ENCODE data around the gene RNF217. TPM values are rescaled to one million over a fixed set of nuclear protein-coding genes. Genes with fewer than 3 reads are reported as not detected.

RNF217 gene
- total RNA-seq, 3 donors from 2014 or later (not counting 1 experiment from before 2014, with no cell fraction given): 3.3 to 9.5 (median 4.4) TPM

- Histone ChIP-seq H3K9me3 (ENCODE audit: control insufficient read depth, insufficient read depth, low read length) (no peaks in the 10 kb centered on the region), H3K36me3 (ENCODE audit: control insufficient read depth, insufficient read depth, low read length) (no peaks in the 10 kb centered on the region), H3K4me3 (ENCODE audit: low read length) (no peak overlapping the region), H3K4me1 (ENCODE audit: control insufficient read depth, insufficient read depth, low read length) (no peaks in the 10 kb centered on the region), H3K27ac (ENCODE audit: low read length) (no peak overlapping the region), H3K27me3 (ENCODE audit: control insufficient read depth, insufficient read depth, low read length) (no peaks in the 10 kb centered on the region)
- DNase-seq (no peak), ATAC-seq (no peak)
- intact Hi-C loops (cut with micrococcal nuclease): no loop called here
- no peak for TF ChIP-seq CTCF (IDR thresholded peaks at IDR 0.05)
- H3K9me3 Mint-ChIP-seq: no peaks in the 10 kb centered on the region
- no peaks in the 10 kb centered on the region for H3K36me3 Mint-ChIP-seq
- H3K27ac Mint-ChIP-seq: no peak overlapping the region
- H3K4me3 Mint-ChIP-seq: no peak overlapping the region
- 92% methylated on average over 4 of the region's 4 CpGs for WGBS (ENCODE audit: insufficient coverage)
- H3K27me3 Mint-ChIP-seq (ENCODE audit: low read depth in 2 of 2): peaks cover 0 to 5% of the 10 kb centered on the region in 2 donors
- H3K4me1 Mint-ChIP-seq: no peaks in the 10 kb centered on the region
Observed at GRCh38 chr6:124979294-124979678, 17.0 kb downstream of the RNF217 start.

GRCh38 chr6:124982669-124983068, 20.4 kb downstream of the RNF217 start:
- Mint-ChIP-seq H3K27ac (no peak overlapping the region), H3K27me3 (ENCODE audit: low read depth in 2 of 2) (peaks cover 0 to 5% of the 10 kb centered on the region in 2 donors), H3K4me3 (no peak overlapping the region), H3K9me3 (no peaks in the 10 kb centered on the region), H3K4me1 (peaks cover 0 to 7% of the 10 kb centered on the region in 2 donors), H3K36me3 (no peaks in the 10 kb centered on the region)
- H3K9me3 ChIP-seq (ENCODE audit: control insufficient read depth, insufficient read depth, low read length): no peaks in the 10 kb centered on the region
- intact Hi-C loops (cut with micrococcal nuclease): no loop called here
- H3K4me3 ChIP-seq (ENCODE audit: low read length): no peak overlapping the region
- H3K4me1 ChIP-seq (ENCODE audit: control insufficient read depth, insufficient read depth, low read length): no peaks in the 10 kb centered on the region
- H3K27ac ChIP-seq (ENCODE audit: low read length): no peak overlapping the region
- H3K27me3 ChIP-seq (ENCODE audit: control insufficient read depth, insufficient read depth, low read length): no peaks in the 10 kb centered on the region
- no peaks in the 10 kb centered on the region for H3K36me3 ChIP-seq (ENCODE audit: control insufficient read depth, insufficient read depth, low read length)
- TF ChIP-seq CTCF (IDR thresholded peaks at IDR 0.05): no peak
- no peak for DNase-seq
- no peak for ATAC-seq

GRCh38 chr6:124983383-124984083, 21.3 kb downstream of the RNF217 start:
- H3K4me1 Mint-ChIP-seq: peaks cover 0 to 7% of the 10 kb centered on the region in 2 donors

More at GRCh38 chr6:124983383-124984083, 21.3 kb downstream of the RNF217 start:
- no peak overlapping the region for H3K27ac ChIP-seq (ENCODE audit: low read length)
- DNase-seq (no peak), ATAC-seq (no peak)
- H3K36me3 Mint-ChIP-seq: no peaks in the 10 kb centered on the region
- H3K9me3 ChIP-seq (ENCODE audit: control insufficient read depth, insufficient read depth, low read length): no peaks in the 10 kb centered on the region
- intact Hi-C loops (cut with micrococcal nuclease): no loop called here
- WGBS (ENCODE audit: insufficient coverage): 100% methylated on average over 1 of the region's 2 CpGs
- H3K36me3 ChIP-seq (ENCODE audit: control insufficient read depth, insufficient read depth, low read length): no peaks in the 10 kb centered on the region
- no peak for TF ChIP-seq CTCF (IDR thresholded peaks at IDR 0.05)
- no peak overlapping the region for H3K4me3 ChIP-seq (ENCODE audit: low read length)
- no peaks in the 10 kb centered on the region for H3K9me3 Mint-ChIP-seq
- H3K27me3 ChIP-seq (ENCODE audit: control insufficient read depth, insufficient read depth, low read length): no peaks in the 10 kb centered on the region
- no peaks in the 10 kb centered on the region for H3K4me1 ChIP-seq (ENCODE audit: control insufficient read depth, insufficient read depth, low read length)
- no peak overlapping the region for H3K4me3 Mint-ChIP-seq
- no peak overlapping the region for H3K27ac Mint-ChIP-seq
- H3K27me3 Mint-ChIP-seq (ENCODE audit: low read depth in 2 of 2): peaks cover 0 to 5% of the 10 kb centered on the region in 2 donors
